Right ventricle myocardium superior (tissue), 1 donor: ENCODE data around the gene CHP2. TPM values are rescaled to one million over a fixed set of nuclear protein-coding genes. Genes with fewer than 3 reads are reported as not detected.

Source experiments
- ATAC-seq: fragments of 200-7000 bp; cut with Tn5 transposase; one replicate; pipeline ENCODE4 v1.9.1; 2020; ENCODE audit warnings: mild to moderate bottlenecking; ENCODE audit not compliant: poor library complexity
- DNase-seq: peaks from one replicate; pipeline ENCODE4 v3.0.0-alpha.2; 2020
- intact Hi-C: fragments of 100-400 bp; cut with DNase I; formaldehyde crosslinking; loops from one replicate; pipeline ENCODE4 v1.11.2; 2022
- total RNA-seq: library from RNA; stranded (reverse); fragmentation: NEBNext Ultra II Directional; extraction: Animal tissue kit (Norgen Biotek cat#: 25700); gene quantifications from one replicate; pipeline ENCODE4 v1.2.1, GENCODE V29; 2021
- donor health status: DM: no; HTN: yes; CAD: no; lungs with severe emphysema.

Gene CHP2
- total RNA-seq, 1 donor from 2014 or later = not detected

DNA sequence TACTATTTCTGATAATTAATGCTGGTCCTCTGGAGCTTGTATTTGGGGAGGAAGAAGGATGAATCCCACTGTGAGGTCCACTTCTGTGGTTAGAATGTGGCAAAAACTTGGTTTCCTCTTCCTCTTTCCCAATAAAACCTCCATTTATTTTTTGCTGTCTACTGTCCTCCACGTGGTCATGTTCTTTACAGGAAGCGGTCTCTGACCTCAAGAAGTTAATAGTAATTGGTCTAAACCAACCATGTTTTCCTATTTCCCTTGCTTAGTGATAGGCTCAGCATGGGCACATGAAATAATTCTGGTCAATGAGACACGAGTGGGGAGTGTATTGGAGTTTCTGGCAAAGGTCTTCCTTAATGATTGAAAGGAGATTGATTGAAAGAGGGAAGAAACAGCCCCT is 33.9 kb downstream of the CHP2 start:
- ATAC-seq = no peak

DNA sequence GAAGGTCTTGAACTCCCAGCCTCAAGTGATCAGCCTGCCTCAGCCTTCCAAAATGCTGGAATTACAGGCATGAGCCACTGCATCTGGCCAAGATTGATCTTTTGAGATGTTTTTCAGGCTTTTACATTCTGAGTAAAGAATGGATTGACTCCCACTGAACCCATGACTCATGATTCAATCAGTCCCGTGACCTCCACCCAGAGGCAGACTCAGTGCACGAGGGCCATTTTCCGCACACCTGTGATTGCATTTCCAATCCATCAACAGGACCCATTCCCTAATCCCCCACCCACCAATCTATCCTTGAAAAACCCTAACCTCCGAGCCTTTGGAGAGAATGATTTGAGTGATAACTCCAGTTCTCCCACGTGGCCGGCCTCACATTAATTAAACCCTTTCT is 40.6 kb downstream of the CHP2 start:
- intact Hi-C loops = loop anchor here (10.0 kb wide), 1 partner anchor 239 kb away; no protein-coding TSS in a partner anchor
- DNase-seq = no peak
- ATAC-seq = no peak

More for the DNA sequence above, 33.9 kb downstream of the CHP2 start:
- intact Hi-C loops = no loop called here
- no peak for DNase-seq

- intact Hi-C loops = loop anchor here (10.0 kb wide), 1 partner anchor 238 kb away; no protein-coding TSS in a partner anchor
Measured at GRCh38 chr16:23796941-23797340, 42.1 kb downstream of the CHP2 start.

GRCh38 chr16:23801378-23801777 is 46.6 kb downstream of the CHP2 start:
- peak; percentile 84 for ATAC-seq
- intact Hi-C loops = no loop called here
- DNase-seq = peak; percentile 82

More at GRCh38 chr16:23796941-23797340, 42.1 kb downstream of the CHP2 start:
- ATAC-seq (no peak), DNase-seq (no peak)

DNA sequence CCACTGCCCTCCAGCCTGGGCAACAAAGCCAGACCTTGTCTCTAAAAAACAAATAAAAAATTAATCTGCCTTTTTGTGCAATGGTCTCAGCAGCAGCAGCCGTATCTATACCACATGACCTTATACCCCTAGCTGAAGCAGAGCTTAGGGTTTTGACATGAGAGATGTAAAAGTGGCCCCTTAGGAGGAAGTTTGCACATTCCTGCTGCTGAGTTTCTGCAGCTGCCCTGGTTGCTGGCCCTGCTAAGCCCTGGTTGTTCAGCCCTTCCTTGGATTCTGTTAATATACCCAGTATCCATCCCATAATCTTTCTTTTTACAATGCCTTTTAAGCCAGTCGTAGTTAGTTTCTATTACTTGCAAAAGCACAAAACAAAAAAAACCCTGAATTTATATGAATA is 48.0 kb downstream of the CHP2 start:
- no peak for DNase-seq
- intact Hi-C loops = no loop called here
- ATAC-seq = no peak

- DNase-seq (peak; percentile 64), ATAC-seq (no peak)
- intact Hi-C loops = no loop called here
Measured at GRCh38 chr16:23803591-23804123, 48.8 kb downstream of the CHP2 start.

GRCh38 chr16:23807028-23807427 is 52.2 kb downstream of the CHP2 start:
- ATAC-seq (no peak), DNase-seq (no peak)
- intact Hi-C loops = no loop called here

Other genes with a start within 250 kb of the CHP2 start
- 50.3 TPM for gene GGA2, start 244.5 kb upstream of the CHP2 start, total RNA-seq
- 20.5 TPM for gene EARS2, start 197.7 kb upstream of the CHP2 start, total RNA-seq
- 47.0 TPM for gene UBFD1, start 197.3 kb upstream of the CHP2 start, total RNA-seq
- gene NDUFAB1, start 158.7 kb upstream of the CHP2 start, total RNA-seq = 585 TPM
- gene PALB2, start 113.7 kb upstream of the CHP2 start, total RNA-seq = 4.9 TPM
- gene DCTN5, start 113.6 kb upstream of the CHP2 start, total RNA-seq = 34.4 TPM
- 1.2 TPM for gene PLK1, start 76.1 kb upstream of the CHP2 start, total RNA-seq
- not detected for gene ERN2, start 41.8 kb upstream of the CHP2 start, total RNA-seq
- 1.7 TPM for gene PRKCB, start 81.0 kb downstream of the CHP2 start, total RNA-seq